H9 (cell line): ENCODE data around the gene EPS8L1. TPM values are rescaled to one million over a fixed set of nuclear protein-coding genes. Genes with fewer than 3 reads are reported as not detected.
"Not testable (repeated sequence)": the region's sequence is repeated elsewhere in the genome, so short reads cannot be mapped to it uniquely, and the experiment has no call there.

Experiments
- DNase-seq: peaks from one replicate; pipeline ENCODE4 v3.0.0-alpha.2; 2017
- H2AFZ ChIP-seq: one replicate; pipeline ENCODE4 v1.6.1; 2013; ENCODE audit warnings: mild to moderate bottlenecking, low read length, control low read depth, moderate library complexity
- H2AK5ac ChIP-seq: 2 replicates; pipeline ENCODE4 v1.6.1; 2013; ENCODE audit warnings: low read length, control low read depth, mixed read lengths; ENCODE audit not compliant: insufficient read length
- H2BK120ac ChIP-seq: one replicate; pipeline ENCODE4 v1.6.1; 2013; ENCODE audit warnings: low read depth, mild to moderate bottlenecking, low read length, control low read depth, inconsistent platforms; ENCODE audit not compliant: poor library complexity, severe bottlenecking
- H2BK12ac ChIP-seq: 2 replicates; pipeline ENCODE4 v1.6.1; 2013; ENCODE audit warnings: low read length, control low read depth, mixed read lengths, low read depth; ENCODE audit not compliant: insufficient read length
- H2BK15ac ChIP-seq: 2 replicates; pipeline ENCODE4 v1.6.1; 2013; ENCODE audit warnings: low read depth, low read length, control low read depth
- H2BK20ac ChIP-seq: one replicate; pipeline ENCODE4 v1.6.1; 2013; ENCODE audit warnings: low read depth, mild to moderate bottlenecking, low read length, control low read depth, inconsistent platforms; ENCODE audit not compliant: poor library complexity, severe bottlenecking
- H2BK5ac ChIP-seq: 2 replicates; pipeline ENCODE4 v1.6.1; 2013; ENCODE audit warnings: low read length, control low read depth, mixed read lengths; ENCODE audit not compliant: insufficient read length
- H3K14ac ChIP-seq: 2 replicates; pipeline ENCODE4 v1.6.1; 2013; ENCODE audit warnings: low read length, control low read depth; ENCODE audit not compliant: insufficient read depth
- H3K18ac ChIP-seq: 2 replicates; pipeline ENCODE4 v1.6.1; 2013; ENCODE audit warnings: low read depth, mild to moderate bottlenecking, mixed read lengths, low read length, control low read depth; ENCODE audit not compliant: insufficient read length
- H3K23ac ChIP-seq: 2 replicates; pipeline ENCODE4 v1.6.1; 2013; ENCODE audit warnings: low read length, control low read depth, mixed read lengths, low read depth; ENCODE audit not compliant: insufficient read length
- H3K23me2 ChIP-seq: 2 replicates; pipeline ENCODE4 v1.6.1; 2013; ENCODE audit warnings: low read depth, mild to moderate bottlenecking, mixed read lengths, low read length, control low read depth; ENCODE audit not compliant: insufficient read length, poor library complexity, severe bottlenecking
- H3K27ac ChIP-seq: 2 replicates; pipeline ENCODE4 v1.5.1; 2013; ENCODE audit warnings: low read length, control low read depth, mixed read lengths, low read depth; ENCODE audit not compliant: insufficient read length
- H3K27me3 ChIP-seq: 2 replicates; pipeline ENCODE4 v1.6.1; 2013; ENCODE audit warnings: low read length, control low read depth, inconsistent platforms; ENCODE audit not compliant: insufficient read depth
- H3K4ac ChIP-seq: 2 replicates; pipeline ENCODE4 v1.6.1; 2013; ENCODE audit warnings: low read depth, mild to moderate bottlenecking, control low read depth, inconsistent platforms, low read length, moderate library complexity
- H3K4me1 ChIP-seq: 2 replicates; pipeline ENCODE4 v1.6.1; 2013; ENCODE audit warnings: low read length, control low read depth, inconsistent platforms; ENCODE audit not compliant: insufficient read depth
- H3K4me2 ChIP-seq: 2 replicates; pipeline ENCODE4 v1.6.1; 2013; ENCODE audit warnings: low read length, control low read depth, mixed read lengths; ENCODE audit not compliant: insufficient read length, insufficient read depth
- H3K56ac ChIP-seq: 2 replicates; pipeline ENCODE4 v1.6.1; 2013; ENCODE audit warnings: low read depth, mild to moderate bottlenecking, mixed read lengths, low read length, control low read depth; ENCODE audit not compliant: insufficient read length
- H3K79me1 ChIP-seq: 2 replicates; pipeline ENCODE4 v1.6.1; 2013; ENCODE audit warnings: low read depth, mild to moderate bottlenecking, moderate library complexity, low read length, control low read depth, inconsistent platforms; ENCODE audit not compliant: insufficient read depth, poor library complexity, severe bottlenecking
- H3K79me2 ChIP-seq: 2 replicates; pipeline ENCODE4 v1.6.1; 2013; ENCODE audit warnings: low read length, control low read depth, inconsistent platforms; ENCODE audit not compliant: insufficient read depth
- H3K9ac ChIP-seq: 2 replicates; pipeline ENCODE4 v1.6.1; 2013; ENCODE audit warnings: low read length, control low read depth, mixed read lengths; ENCODE audit not compliant: insufficient read length; ENCODE audit errors: extremely low read depth
- H3K9me3 ChIP-seq: one replicate; pipeline ENCODE4 v1.6.1; 2013; ENCODE audit warnings: low read depth, low read length, inconsistent platforms; ENCODE audit not compliant: control insufficient read depth
- H3T11ph ChIP-seq: one replicate; pipeline ENCODE4 v1.6.1; 2013; ENCODE audit warnings: mild to moderate bottlenecking, low read length, control low read depth, inconsistent platforms
- H4K20me1 ChIP-seq: one replicate; pipeline ENCODE4 v1.6.1; 2013; ENCODE audit not compliant: control insufficient read depth, insufficient read length, insufficient read depth
- H4K5ac ChIP-seq: 2 replicates; pipeline ENCODE4 v1.6.1; 2013; ENCODE audit warnings: low read depth, mild to moderate bottlenecking, mixed read lengths, low read length, control low read depth; ENCODE audit not compliant: insufficient read length
- H4K8ac ChIP-seq: replicated peaks from 2 replicates; pipeline ENCODE4 v1.6.1; 2013; ENCODE audit warnings: low read length, control low read depth, mixed read lengths, low read depth; ENCODE audit not compliant: insufficient read length
- H4K91ac ChIP-seq: 2 replicates; pipeline ENCODE4 v1.6.1; 2013; ENCODE audit warnings: low read depth, mild to moderate bottlenecking, moderate library complexity, mixed read lengths, low read length, control low read depth; ENCODE audit not compliant: insufficient read length
- H3K27ac Mint-ChIP-seq, 3 experiments: 2 replicates in 2 of 3; 3 replicates in 1 of 3; pipeline ENCODE4 v1.8.0; 2020 to 2021; ENCODE audit warnings: mixed read lengths in 3 of 3, mild to moderate bottlenecking in 1 of 3, moderate library complexity in 1 of 3
- H3K27me3 Mint-ChIP-seq: 2 replicates; pipeline ENCODE4 v1.8.0; 2021; ENCODE audit warnings: low read depth, mild to moderate bottlenecking, moderate library complexity, mixed read lengths
- H3K36me3 Mint-ChIP-seq, 3 experiments: 2 replicates in 2 of 3; 3 replicates in 1 of 3; pipeline ENCODE4 v1.8.0; 2020 to 2021; ENCODE audit warnings: low read depth in 3 of 3, mixed read lengths in 3 of 3; ENCODE audit not compliant: insufficient read depth in 1 of 3
- H3K4me1 Mint-ChIP-seq, 2 experiments: 2 replicates each; pipeline ENCODE4 v1.8.0; 2020; ENCODE audit warnings: mixed read lengths in 2 of 2
- H3K4me3 Mint-ChIP-seq, 2 experiments: 2 replicates in 1 of 2; 3 replicates in 1 of 2; pipeline ENCODE4 v1.8.0; 2020 to 2021; ENCODE audit warnings: mild to moderate bottlenecking in 2 of 2, mixed read lengths in 2 of 2, moderate library complexity in 1 of 2
- H3K9me3 Mint-ChIP-seq, 2 experiments: 2 replicates in 1 of 2; 3 replicates in 1 of 2; pipeline ENCODE4 v1.8.0; 2020; ENCODE audit warnings: mild to moderate bottlenecking in 2 of 2, mixed read lengths in 2 of 2, moderate library complexity in 1 of 2
- CTCF ChIP-seq: fragments of 200-600 bp; sonication (generic); conservative IDR thresholded peaks from 3 replicates; pipeline ENCODE4 v1.8.0; 2021; ENCODE audit warnings: antibody characterized with exemption, mild to moderate bottlenecking
- WGBS: extraction: QIAGEN DNeasy Blood & Tissue Kit; methylation state at CpG from one replicate; pipeline ENCODE4 v1.1.7; 2013; ENCODE audit warnings: missing lambda C conversion rate, low lambda C conversion rate, mixed read lengths; ENCODE audit not compliant: insufficient read length; ENCODE audit errors: extremely low coverage; 5-methylcytosine and 5-hydroxymethylcytosine counted together
- total RNA-seq: library from RNA; stranded (reverse); gene quantifications from 2 replicates; pipeline ENCODE4 v1.2.1, GENCODE V29; 2021

Gene EPS8L1
- total RNA-seq, 1 experiment from 2014 or later = 24.0 TPM

- Histone ChIP-seq H4K20me1 (no peaks in the 10 kb centered on the region), H4K91ac (no peak overlapping the region), H3K14ac (no peak overlapping the region), H2BK15ac (no peak overlapping the region), H2BK5ac (no peak overlapping the region), H2BK120ac (no peak overlapping the region), H2AFZ (no peak overlapping the region), H3K4me2 (no peak overlapping the region), H3K9ac (no peak overlapping the region), H3K9me3 (no peaks in the 10 kb centered on the region), H3K4ac (no peak overlapping the region), H3K4me1 (no peaks in the 10 kb centered on the region), H2BK12ac (no peak overlapping the region), H2BK20ac (no peak overlapping the region), H3K27ac (no peak overlapping the region), H3K18ac (no peak overlapping the region), H3K56ac (no peak overlapping the region), H2AK5ac (no peak overlapping the region), H3K27me3 (no peaks in the 10 kb centered on the region), H3K23ac (no peak overlapping the region), H3K79me2 (no peaks in the 10 kb centered on the region; the same call in 1 of the 2 replicates), H4K8ac (no peak overlapping the region), H4K5ac (no peak overlapping the region), H3K79me1 (no peaks in the 10 kb centered on the region), H3T11ph (no peak overlapping the region), H3K23me2 (peaks cover 3% of the 10 kb centered on the region)
- Mint-ChIP-seq H3K4me3 (no peak overlapping the region; a peak in 1 of 5 replicates), H3K36me3 (peaks cover 30 to 45% (median 40%) of the 10 kb centered on the region in 3 experiments), H3K4me1 (peaks cover 5 to 6% of the 10 kb centered on the region in 2 experiments), H3K27ac (no peak overlapping the region), H3K9me3 (no peaks in the 10 kb centered on the region), H3K27me3 (peaks cover 10% of the 10 kb centered on the region)
- DNase-seq = no peak
- WGBS = no CpG with 5 or more reads among the region's 23 CpGs
- TF ChIP-seq CTCF = no peak
Observed at GRCh38 chr19:55058781-55059610, 16.7 kb upstream of the EPS8L1 start.

- H3K4ac ChIP-seq, H3K27me3 ChIP-seq, H4K91ac ChIP-seq, H3K79me1 ChIP-seq, H3K4me2 ChIP-seq, H2BK15ac ChIP-seq, H2BK120ac ChIP-seq, H4K8ac ChIP-seq, DNase-seq, H3K9me3 Mint-ChIP-seq, H3K79me2 ChIP-seq, H3K4me3 Mint-ChIP-seq, H3K27ac ChIP-seq, H2BK12ac ChIP-seq, H3K27ac Mint-ChIP-seq, H3K4me1 ChIP-seq, H3K56ac ChIP-seq, H3K9ac ChIP-seq, H2BK5ac ChIP-seq, H2BK20ac ChIP-seq, H2AK5ac ChIP-seq, H4K5ac ChIP-seq, H3K14ac ChIP-seq, H4K20me1 ChIP-seq, H2AFZ ChIP-seq, H3K23ac ChIP-seq, H3T11ph ChIP-seq, H3K4me1 Mint-ChIP-seq, H3K9me3 ChIP-seq, H3K23me2 ChIP-seq, H3K18ac ChIP-seq: not testable (repeated sequence)
- peaks cover 20% of the 10 kb centered on the region for H3K27me3 Mint-ChIP-seq
- peaks cover 25 to 36% (median 32%) of the 10 kb centered on the region in 3 experiments for H3K36me3 Mint-ChIP-seq
- WGBS = no CpG with 5 or more reads among the region's 9 CpGs
Observed at GRCh38 chr19:55060287-55060686, 15.4 kb upstream of the EPS8L1 start.
